C4-2B (cell line): Measurements from ENCODE around the gene SPACA4.

Source experiments
- CTCF ChIP-seq: fragments of 450-650 bp; conservative IDR thresholded peaks from 2 replicates; pipeline ENCODE4 v1.5.1; 2017; ENCODE audit warnings: mild to moderate bottlenecking
- ZFX ChIP-seq: fragments of 450-650 bp; IDR thresholded peaks from 2 replicates; pipeline ENCODE4 v1.6.1; 2017

DNA sequence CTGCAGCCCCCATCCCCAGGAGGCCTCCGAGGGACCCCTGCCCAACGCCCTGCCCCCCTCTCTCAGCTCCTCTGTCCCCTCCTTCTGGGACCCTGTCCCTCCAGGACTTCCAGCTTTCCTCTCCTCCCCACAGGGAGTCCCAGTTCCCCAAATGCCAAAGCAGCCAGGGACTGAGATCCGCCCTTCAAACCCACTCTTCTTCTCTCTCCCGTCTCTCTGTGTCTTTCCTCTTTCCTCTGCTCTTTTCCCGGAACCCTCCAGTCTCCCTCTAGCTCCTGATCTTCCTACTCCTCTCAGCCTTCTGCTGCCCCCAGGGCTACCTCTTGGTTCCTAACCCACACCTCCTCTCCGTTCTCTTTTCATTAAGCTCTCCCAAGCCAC, 39.1 kb downstream of the SPACA4 start:
- TF ChIP-seq CTCF (no peak), ZFX (no peak)
